HuH-7.5 (cell line): Measurements from ENCODE around the gene ZNF507.

Experiments used
- DNase-seq: peaks from one replicate; pipeline ENCODE4 v3.0.0; 2011; ENCODE audit warnings: low spot score

ZNF507 gene

GRCh38 chr19:32339988-32340874 lies 5.2 kb upstream of the ZNF507 start:
- DNase-seq: peak; percentile 55

GRCh38 chr19:32342695-32343094 lies 2.7 kb upstream of the ZNF507 start:
- DNase-seq: no peak

GRCh38 chr19:32343550-32344262 lies 1.7 kb upstream of the ZNF507 start:
- no peak for DNase-seq

- no peak for DNase-seq
These were observed 1.5 kb downstream of the ZNF507 start for GRCh38 chr19:32346901-32347300.

GRCh38 chr19:32347573-32347972 lies 2.2 kb downstream of the ZNF507 start:
- DNase-seq: no peak

- DNase-seq: no peak
These were observed 3.6 kb downstream of the ZNF507 start for GRCh38 chr19:32349051-32349450.

GRCh38 chr19:32349724-32350470 lies 4.5 kb downstream of the ZNF507 start:
- no peak for DNase-seq

GRCh38 chr19:32350471-32350865 lies 5.1 kb downstream of the ZNF507 start:
- DNase-seq: peak; percentile 57

GRCh38 chr19:32350987-32351348 lies 5.6 kb downstream of the ZNF507 start:
- DNase-seq: no peak

GRCh38 chr19:32352241-32352630 lies 6.8 kb downstream of the ZNF507 start:
- DNase-seq: no peak

GRCh38 chr19:32354345-32354744 lies 8.9 kb downstream of the ZNF507 start:
- DNase-seq: no peak

GRCh38 chr19:32355309-32355708 lies 9.9 kb downstream of the ZNF507 start:
- DNase-seq: no peak

- DNase-seq: no peak
These were observed 12.3 kb downstream of the ZNF507 start for GRCh38 chr19:32357720-32358119.

- DNase-seq: no peak
These were observed 12.9 kb downstream of the ZNF507 start for GRCh38 chr19:32358321-32358720.

GRCh38 chr19:32359581-32359980 lies 14.2 kb downstream of the ZNF507 start:
- DNase-seq: no peak

GRCh38 chr19:32361574-32362317 lies 16.3 kb downstream of the ZNF507 start:
- DNase-seq: no peak

GRCh38 chr19:32362318-32362691 lies 16.9 kb downstream of the ZNF507 start:
- DNase-seq: no peak

GRCh38 chr19:32363175-32363574 lies 17.8 kb downstream of the ZNF507 start:
- no peak for DNase-seq

- no peak for DNase-seq
These were observed 18.2 kb downstream of the ZNF507 start for GRCh38 chr19:32363632-32364031.

GRCh38 chr19:32364040-32364439 lies 18.6 kb downstream of the ZNF507 start:
- no peak for DNase-seq

GRCh38 chr19:32367063-32367462 lies 21.7 kb downstream of the ZNF507 start:
- no peak for DNase-seq

- DNase-seq: no peak
These were observed 22.6 kb downstream of the ZNF507 start for GRCh38 chr19:32367948-32368536.
